NCI-H345 (cell line): ENCODE measurements around the gene YTHDF2.
A peak's percentile ranks its signal among the peaks of the same experiment; 100 is the strongest.
"Not testable (repeated sequence)": the region's sequence is repeated elsewhere in the genome, so short reads cannot be mapped to it uniquely, and the experiment has no call there.

ENCODE experiments used
- DNase-seq: peaks from one replicate; lab custom pipeline; 2025; lab: John Stamatoyannopoulos, UW

YTHDF2 gene

DNA sequence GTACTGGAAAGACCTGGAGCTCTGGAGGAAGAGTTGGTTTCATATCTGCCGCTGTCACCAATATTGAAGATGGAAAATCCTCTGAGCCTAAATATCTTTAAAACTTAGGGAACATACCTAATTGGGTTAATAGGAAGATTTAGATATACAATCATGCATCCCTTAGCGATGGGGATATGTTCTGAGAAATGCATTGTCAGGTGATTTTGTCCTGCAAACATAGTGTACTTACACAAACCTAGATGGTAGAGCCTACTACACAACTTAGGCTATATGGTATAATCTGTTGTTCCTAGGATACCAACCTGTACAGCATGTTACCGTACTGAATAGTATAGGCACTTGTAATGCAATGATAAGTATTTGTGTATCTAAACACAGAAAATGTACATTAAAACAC, 22.5 kb downstream of the YTHDF2 start:
- no peak for DNase-seq

DNA sequence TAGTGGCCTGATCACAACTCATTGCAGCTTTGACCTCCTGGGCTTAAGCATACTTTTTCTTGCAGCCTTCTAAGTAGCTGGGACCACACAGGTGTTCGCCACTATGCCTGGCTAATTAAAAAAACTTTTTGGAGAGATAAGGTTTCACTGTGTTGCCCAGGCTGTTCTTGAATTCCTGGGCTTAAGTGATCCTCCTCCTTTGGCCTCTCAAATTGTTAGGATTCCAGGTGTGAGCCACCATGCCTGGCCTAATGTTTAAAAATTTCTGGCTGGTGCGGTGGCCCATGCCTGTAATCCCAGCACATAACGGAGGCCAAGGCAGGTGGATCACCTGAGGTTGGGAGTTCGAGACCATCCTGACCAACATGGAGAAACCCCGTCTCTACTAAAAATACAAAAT, 24.4 kb downstream of the YTHDF2 start:
- DNase-seq = no peak

DNA sequence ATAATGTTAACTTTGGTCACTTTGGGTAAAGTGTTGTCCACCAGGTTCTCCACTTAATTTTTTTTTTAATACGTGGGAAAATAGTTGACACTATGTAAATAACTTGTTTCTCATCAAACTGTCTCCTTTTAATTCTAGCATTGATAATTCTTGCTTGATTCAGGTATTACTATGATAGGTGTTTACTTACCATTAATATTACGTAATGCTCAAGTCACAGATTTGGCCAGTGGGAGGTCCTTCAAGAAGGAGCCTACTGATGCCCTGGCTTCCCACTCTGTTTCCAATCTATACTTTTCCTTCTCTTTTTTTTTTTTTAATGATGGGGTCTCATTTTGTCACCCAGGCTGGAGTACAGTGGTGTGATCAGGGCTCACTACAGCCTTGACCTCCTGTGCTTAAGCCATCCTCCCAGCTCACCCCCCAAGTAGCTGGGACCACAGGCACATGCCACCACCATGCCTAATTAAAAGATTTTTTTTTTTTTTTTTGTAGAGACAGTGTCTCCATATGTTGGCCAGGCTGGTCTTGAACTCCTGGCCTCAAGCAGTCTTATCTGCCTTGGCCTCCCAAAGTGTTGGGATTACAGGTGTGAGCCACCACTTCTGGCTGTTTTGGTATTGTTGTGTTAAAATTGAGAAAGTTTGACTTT, 29.9 kb downstream of the YTHDF2 start:
- no peak for DNase-seq

DNA sequence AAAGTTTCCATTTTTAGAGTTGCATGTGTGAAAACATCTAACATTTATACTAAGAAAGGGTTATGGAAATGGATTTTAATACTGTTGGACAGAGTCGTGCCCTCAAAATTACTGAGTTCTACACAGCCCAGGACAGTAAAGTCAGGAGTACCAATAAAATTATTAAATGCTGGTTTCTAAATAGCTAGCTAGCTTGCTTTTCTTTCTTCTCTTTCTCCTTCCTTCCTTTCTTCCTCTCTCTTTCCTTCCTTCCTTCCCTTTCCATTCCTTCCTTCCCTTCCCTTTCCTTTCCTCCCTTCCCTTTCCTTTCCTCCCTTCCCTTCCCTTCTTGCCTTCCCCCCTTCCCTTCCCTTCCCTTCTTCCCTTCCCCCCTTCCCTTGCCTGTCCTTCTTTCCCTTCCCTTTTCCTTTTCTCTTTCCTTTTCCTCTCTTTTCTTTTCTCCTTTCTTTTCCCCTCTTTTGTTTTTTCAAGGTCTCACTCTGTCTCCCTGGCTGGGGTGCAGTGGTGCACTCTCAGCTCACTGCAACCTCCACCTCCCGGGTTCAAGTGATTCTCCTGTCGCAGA, 33.9 kb downstream of the YTHDF2 start:
- no peak for DNase-seq

DNA sequence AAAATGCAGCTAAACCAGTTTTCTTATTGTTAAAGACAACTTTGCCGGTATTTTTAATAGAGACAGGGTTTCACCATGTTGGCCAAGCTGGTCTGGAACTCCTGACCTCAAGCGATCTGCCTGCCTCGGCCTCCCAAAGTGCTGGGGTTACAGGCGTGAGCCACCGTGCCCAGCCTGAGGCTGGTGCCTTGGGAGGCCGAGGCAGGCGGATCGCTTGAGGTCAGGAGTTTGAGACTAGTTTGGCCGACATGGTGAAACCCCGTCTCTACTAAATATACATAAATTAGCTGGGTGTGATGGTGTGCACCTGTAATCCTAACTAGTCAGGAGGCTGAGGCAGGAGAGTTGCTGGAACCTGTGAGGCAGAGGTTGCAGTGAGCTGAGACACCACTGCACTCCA, 35.2 kb downstream of the YTHDF2 start:
- DNase-seq = not testable (repeated sequence)

DNA sequence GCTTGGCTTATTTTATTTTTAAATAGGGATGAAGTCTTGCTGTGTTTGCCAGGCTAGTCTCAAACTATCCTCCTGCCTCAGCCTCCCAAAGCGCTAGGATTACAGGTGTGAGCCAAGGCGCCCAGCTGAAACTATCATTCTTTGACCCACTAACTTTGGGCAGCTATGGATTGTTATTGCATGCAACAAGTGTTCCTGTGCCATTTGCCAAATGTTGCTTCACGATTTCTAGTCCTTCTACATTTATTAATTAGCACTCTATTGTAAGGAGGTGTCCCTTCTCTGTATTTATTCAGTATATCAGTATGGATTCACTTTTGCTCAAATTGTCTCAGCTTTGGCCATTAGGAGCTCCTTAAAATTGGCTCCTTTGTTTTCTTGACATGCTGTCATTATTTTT, 36.4 kb downstream of the YTHDF2 start:
- no peak for DNase-seq

DNA sequence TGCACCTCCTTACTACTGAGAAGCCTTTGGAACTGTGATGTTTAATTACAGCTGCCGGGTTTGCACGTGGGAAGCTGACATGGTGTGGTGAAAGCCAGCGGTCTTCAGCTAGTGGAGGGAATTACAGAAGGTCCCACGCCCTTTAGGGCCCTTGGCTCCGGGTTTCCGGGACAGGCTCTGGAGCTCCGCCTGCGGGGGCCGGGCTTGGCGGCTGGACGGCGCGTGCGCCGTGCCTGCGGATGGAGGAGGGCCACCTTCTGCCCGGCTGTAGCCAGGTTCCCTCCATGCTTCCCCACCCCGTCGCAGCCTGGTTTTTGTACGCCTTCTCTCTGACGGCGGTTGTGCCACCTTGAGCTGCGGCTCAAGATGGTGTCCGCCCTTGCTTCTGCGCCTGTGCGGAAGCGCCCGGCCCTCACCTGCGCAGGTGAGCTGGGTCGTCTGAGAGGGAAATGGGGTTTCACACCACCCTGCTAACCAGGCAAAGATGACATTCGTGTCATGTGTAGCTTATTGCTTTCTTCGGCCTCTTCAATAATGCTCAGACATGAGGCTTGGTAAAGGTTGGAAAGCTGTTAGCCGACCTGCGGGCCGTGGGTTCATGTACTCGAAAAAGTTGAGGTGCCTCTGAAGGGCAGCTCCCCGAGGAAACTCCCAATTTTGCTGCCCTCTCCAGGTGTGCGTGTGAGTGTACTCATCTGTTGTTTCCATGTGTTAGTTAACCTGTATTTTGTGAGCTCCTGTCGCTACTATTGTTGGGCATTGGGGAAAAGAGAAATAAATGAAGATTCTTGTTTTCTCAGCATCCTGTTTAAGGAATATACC, 38.6 kb downstream of the YTHDF2 start:
- DNase-seq = peak; percentile 36

DNA sequence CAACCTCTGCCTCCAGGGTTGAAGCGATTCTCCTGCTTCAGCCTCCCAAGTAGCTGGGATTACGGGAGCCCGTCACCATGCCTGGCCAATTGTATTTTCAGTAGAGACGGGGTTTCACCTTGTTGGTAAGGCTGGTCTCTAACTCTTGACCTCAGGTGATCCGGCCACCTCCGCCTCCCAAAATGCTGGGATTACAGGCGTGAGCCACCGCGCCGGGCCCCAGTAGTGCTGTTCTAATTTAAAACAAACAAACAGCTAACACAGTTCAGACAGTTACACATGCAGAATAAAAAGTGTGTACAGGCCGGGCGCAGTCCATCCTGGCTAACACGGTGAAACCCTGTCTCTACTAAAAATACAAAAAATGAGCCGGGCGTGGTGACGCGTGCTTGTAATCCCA, 39.6 kb downstream of the YTHDF2 start:
- no peak for DNase-seq

DNA sequence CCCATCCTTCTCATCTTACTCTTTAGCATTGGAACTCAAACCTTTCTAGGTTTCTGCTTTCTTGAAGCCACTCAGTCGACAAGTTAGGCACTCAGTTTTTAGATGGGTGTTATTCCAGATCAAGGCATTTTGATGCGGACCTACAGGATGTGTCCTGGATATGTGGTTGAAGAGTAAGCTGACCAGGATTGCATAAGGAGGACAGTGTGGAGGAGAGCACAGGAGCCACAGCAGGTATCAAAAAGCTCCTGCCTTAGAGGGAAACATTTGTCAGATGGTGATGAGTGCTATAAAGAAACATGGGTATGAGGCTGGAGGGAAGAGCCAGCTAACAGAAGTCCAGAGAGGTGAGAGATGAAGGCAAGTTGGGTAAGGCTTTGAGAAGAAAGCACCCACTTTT, 41.3 kb downstream of the YTHDF2 start:
- DNase-seq = no peak

DNA sequence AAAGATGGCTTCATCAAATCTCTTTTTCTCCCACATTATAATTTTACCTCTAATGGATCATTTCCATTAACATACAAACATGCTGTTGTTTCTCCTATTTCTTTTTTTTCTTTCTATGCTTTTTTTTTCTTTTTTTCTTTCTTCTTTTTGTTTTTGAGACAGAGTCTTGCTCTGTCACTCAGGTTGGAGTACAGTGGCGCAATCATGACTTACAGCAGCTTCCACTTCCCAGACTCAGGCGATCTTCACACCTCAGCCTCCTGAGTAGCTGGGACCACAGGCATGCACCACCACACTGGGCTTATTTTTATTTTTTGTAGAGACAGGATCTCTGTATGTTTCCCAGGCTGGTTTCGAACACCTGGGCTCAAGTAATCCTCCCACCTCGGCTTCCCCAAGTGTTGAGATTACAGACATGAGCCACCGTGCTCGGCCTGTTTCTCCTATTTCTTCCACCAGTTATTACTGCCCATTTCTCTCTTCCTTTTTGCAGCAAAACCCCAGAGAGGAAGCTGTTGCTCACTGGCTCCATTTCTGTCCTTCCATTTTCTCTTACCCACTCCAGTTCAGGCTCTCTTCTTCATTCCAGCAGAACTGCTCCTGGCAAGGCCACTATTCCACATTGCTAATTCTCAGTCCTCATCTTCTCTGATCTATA, 43.1 kb downstream of the YTHDF2 start:
- no peak for DNase-seq

DNA sequence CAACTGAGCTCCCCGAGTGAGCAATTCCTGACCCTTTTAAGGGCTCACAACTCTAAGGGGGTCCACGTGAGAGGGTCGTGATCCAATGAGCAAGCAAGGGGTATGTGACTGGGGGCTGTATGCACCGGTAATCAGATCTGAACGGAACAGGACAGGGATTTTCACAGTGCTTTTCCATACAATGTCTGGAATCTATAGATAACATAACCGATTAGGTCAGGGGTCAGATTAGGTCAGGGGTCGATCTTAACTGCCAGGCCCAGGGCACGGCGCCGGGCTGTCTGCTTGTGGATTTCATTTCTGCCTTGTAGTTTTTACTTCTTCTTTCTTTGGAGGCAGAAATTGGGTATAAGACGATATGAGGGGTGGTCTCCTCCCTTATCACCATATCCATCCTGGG, 44.6 kb downstream of the YTHDF2 start:
- no peak for DNase-seq

DNA sequence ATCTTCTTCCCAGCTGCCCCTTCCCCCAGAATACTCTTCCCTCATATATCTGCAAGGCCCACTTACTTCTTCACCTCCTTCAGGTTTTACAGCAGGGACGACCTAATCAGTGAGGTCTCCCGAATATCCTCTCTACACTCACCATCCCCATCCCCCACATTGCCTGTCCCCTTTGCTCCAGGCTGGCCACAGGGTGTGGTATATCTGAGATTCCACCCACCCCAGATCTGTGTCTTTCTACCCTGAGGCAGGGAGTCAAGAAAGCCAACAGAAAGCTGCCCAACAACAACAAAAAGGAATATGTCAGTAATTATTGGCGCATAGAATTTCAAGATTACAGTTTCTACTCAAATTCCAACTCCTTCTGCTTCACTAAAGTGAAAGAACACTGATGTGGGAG, 45.3 kb downstream of the YTHDF2 start:
- DNase-seq = no peak

DNA sequence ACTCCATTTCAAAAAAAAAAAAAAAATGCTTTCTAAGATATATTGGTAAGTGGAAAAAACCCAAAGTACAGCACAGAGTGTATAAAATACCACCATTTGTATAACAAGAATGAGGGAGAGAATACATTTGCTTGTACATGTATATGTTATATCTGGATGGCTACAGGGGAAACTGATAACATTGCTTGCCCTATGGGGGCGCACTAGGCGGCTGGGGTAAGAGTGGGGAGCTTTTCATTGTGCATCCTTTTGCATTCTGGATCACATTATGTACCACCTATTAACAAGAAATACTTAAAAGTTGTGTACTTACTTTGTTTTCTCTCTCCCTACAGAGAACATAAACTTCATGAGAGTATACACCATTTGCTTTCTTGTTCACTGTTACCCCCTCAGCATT, 46.6 kb downstream of the YTHDF2 start:
- no peak for DNase-seq

DNA sequence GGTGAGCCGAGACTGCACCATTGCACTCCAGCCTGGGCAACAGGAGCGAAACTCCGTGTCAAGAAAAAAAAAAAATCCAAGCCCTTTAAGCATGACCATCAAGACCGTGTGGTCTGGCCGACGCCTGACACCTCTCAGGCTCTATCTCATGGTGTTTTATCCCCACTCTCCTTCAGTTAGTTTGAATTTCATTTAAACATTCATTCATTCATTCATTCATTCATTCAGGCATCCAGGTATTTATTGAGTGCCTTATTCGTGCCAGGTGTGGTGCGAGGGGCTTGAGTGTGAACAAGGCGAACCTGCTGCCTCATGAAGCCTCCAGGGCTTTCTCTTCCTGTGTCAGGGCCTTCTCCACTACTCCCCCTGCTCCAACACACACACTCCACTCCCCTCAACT, 52.7 kb downstream of the YTHDF2 start:
- DNase-seq = no peak

DNA sequence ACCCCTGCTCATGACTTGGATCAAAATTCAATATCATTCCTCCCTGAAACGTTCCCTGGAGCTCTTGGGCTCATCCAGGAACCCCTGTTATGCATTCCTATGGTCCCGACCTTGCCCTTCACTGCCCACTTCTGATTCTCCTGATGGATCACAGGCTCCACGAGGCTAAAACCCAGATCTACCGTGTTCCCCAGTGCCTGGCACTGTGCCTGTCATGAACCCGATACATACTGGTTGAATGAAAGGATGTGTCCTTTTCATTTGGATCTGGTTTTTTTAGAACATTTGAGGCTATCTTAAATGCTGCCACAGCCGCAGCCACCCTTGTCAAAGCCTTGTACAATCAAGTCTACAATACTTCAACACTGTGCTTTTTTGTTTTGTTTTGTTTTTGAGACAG, 53.1 kb downstream of the YTHDF2 start:
- no peak for DNase-seq

DNA sequence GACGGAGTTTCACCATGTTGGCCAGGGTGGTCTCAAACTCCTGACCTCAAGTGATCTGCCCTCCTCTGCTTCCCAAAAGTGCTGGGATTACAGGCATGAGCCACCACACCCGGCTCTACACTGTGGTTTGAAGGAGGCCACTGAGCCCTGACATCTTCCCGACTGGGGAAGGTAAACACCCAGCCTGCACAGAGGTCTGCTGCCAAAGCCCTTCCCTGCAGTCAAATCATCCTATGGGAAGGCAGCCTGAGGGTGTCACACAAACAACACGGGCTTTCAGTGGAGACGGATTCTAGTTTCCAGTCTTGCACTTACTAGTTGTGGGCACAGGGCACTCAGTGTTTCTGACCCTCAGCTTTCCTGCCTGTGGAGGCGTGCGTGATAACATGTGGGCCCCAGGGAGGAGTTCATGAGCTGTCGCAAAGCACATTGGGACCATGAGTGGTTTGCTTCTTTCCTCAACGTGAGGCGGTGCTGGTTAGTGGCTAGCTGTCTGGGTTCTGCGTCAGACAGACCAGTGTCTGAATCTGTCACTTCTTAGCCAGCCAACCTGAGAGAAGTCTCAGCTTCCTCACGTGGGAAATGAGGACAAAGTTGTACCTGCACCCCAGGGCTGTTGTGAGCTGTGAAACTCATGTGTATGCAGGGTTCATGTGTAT, 53.8 kb downstream of the YTHDF2 start:
- DNase-seq = no peak

DNA sequence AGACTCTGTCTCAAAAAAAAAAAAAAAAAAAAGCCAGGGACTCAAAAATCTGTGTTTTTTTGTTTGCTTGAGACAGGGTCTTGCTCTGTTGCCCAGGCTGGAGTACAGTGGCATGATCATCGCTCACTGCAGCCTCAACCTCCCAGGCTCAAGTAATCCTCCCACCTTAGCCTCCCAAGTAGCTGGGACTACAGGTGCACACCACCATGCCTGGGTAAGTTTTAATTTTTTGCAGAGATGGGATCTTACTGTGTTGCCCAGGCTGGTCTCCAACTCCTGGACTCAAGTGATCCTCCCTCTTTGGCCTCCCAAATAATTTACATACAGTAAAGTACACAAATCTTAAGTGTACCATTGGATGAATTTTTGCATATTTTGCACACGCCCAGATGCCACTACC, 55.2 kb downstream of the YTHDF2 start:
- DNase-seq = not testable (repeated sequence)

DNA sequence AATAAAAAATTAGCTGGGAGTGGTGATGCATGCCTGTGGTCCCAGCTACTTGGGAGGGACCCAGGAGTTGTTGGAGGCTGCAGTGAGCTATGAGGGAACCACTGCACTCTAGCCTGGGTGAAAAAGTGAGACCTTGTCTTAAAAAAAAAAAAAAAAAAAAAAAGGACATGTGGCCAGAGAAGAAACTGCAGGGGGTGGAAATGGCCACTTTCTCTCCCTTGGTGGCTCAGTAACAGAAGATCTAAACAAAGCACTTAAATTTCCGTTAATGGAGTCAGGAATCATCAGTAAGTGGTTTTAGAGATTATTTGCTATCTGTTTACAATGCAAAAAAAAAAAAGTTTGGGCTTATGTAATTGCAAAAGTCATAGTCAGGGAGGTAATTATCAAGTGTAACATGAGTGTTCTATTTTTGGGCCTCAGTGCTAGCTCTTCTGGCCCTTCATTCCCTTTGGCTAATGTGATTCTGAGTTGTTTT, 55.9 kb downstream of the YTHDF2 start:
- DNase-seq = no peak

DNA sequence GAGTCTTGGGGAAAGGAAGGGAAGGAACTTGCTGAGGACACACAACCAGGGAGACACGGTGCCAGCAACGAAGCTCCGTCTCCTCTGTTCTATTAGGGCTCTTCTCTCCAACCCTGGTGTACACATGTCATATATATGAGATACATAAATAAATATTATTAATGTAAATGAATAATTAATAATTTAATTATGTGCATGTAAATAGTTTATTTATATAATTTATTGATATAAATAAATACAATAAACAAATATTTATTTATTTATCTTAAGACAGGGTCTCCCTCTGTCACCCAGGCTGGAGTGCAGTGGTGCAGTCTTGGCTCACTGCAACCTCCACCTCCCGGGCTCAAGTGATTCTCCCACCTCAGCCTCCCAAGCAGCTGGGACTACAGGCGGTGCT, 57.8 kb downstream of the YTHDF2 start:
- DNase-seq = not testable (repeated sequence)

DNA sequence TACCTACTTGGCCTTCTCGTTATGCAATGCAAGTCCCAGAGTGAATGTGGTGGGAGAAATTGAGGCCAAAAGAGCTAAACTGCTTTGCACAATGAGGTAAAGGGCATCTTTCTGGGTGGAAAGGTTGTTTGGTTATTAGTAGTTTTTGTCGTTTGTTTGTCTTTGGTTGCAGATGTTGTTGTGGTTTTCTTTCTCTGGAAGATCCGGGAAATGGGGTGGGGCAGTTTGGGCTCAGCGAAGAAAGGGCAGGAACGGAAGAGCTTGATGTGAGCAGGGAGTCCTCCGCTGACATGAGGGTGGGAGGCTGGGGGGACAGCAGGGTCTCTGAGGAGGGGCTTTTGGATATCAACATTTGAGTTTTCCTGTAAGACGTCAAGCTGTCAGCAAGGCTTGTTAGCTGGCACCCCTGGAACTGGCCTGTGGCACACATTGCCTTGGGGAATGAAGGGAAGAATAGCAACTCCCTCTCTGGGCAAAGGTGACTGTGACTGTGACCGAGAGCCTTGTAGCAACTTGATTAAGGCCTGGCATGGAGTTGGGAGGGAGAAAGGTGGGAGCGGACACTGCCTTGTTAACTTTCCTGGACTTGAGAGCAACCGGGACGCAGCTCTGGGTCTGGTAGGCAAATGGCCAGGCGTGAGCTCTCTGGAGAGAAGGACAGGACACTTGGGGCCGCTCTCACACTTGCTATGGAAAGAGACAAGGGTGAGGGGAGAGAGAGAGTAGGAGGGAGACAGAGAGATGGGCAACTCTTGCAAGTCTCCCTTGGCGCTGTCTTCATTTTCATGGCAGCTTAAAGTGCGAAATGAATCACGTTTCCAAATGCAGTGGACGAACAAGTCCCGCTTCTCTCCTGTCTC, 59.8 kb downstream of the YTHDF2 start:
- no peak for DNase-seq

DNA sequence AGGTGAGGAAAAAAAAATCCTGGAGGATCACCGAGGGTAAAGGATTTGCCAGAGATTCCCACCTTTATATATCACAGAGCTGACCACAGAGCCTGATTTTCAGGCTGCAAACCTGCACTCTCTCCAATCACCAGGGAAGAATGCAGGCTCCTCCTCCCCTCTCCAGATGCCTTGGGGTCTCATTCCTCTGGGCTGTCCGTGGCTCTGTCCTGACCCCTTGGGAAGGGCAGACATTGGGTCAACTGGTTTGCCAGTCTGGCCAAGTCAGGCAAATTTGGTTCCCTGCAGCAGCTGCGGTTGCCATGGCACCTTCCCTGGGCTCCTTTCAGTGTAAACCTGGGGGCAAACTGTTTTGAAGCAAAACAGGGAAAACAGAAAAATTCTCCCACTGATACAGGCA, 63.6 kb downstream of the YTHDF2 start:
- DNase-seq = no peak
